IPS-11a (cell line): ENCODE results near the gene ZNF367.
A peak's percentile ranks its signal among the peaks of the same experiment; 100 is the strongest.

Experiments
- H3K4me3 ChIP-seq: one replicate; pipeline ENCODE4 v1.5.1; 2013; ENCODE audit warnings: low read depth, low read length, control low read depth

Gene ZNF367

GRCh38 chr9:96418083-96418919 lies at the start of gene ZNF367:
Gene ZNF367, minus strand, starts transcription at chr9:96418370. Its CDS starts 338 bp downstream, at chr9:96418032.
- peak within 1 kb of the TSS; percentile 94 for H3K4me3 ChIP-seq

GRCh38 chr9:96467784-96468183 lies 49.6 kb upstream of the ZNF367 start:
- no peak overlapping the region for H3K4me3 ChIP-seq

GRCh38 chr9:96464426-96464825 lies 46.3 kb upstream of the ZNF367 start:
- no peak overlapping the region for H3K4me3 ChIP-seq

GRCh38 chr9:96462541-96462940 lies 44.4 kb upstream of the ZNF367 start:
- no peak overlapping the region for H3K4me3 ChIP-seq

GRCh38 chr9:96461336-96461735 lies 43.2 kb upstream of the ZNF367 start:
- H3K4me3 ChIP-seq, result no peak overlapping the region

- no peak overlapping the region for H3K4me3 ChIP-seq
Observed at GRCh38 chr9:96460882-96461281, 42.7 kb upstream of the ZNF367 start.

GRCh38 chr9:96460470-96460869 lies 42.3 kb upstream of the ZNF367 start:
- no peak overlapping the region for H3K4me3 ChIP-seq

- no peak overlapping the region for H3K4me3 ChIP-seq
Observed at GRCh38 chr9:96459268-96460007, 41.3 kb upstream of the ZNF367 start.

GRCh38 chr9:96458226-96458625 lies 40.1 kb upstream of the ZNF367 start:
- no peak overlapping the region for H3K4me3 ChIP-seq

GRCh38 chr9:96457266-96457665 lies 39.1 kb upstream of the ZNF367 start:
- no peak overlapping the region for H3K4me3 ChIP-seq

GRCh38 chr9:96453625-96454024 lies 35.5 kb upstream of the ZNF367 start:
- no peak overlapping the region for H3K4me3 ChIP-seq

- H3K4me3 ChIP-seq, result peak overlapping the region; percentile 59
Observed at GRCh38 chr9:96450613-96451528, 32.7 kb upstream of the ZNF367 start.

- H3K4me3 ChIP-seq, result peak within 1 kb of the TSS; percentile 59
Observed at GRCh38 chr9:96449845-96450612, 31.9 kb upstream of the ZNF367 start, which contains the start of gene HABP4. Gene HABP4, plus strand, starts transcription at chr9:96450169. Its CDS starts 111 bp downstream, at chr9:96450280.

GRCh38 chr9:96449523-96449844 lies 31.3 kb upstream of the ZNF367 start:
- H3K4me3 ChIP-seq, result peak overlapping the region; percentile 33

GRCh38 chr9:96448546-96449170 lies 30.5 kb upstream of the ZNF367 start:
- H3K4me3 ChIP-seq, result no peak overlapping the region

GRCh38 chr9:96447406-96447805 lies 29.2 kb upstream of the ZNF367 start:
- H3K4me3 ChIP-seq, result no peak overlapping the region

- no peak overlapping the region for H3K4me3 ChIP-seq
Observed at GRCh38 chr9:96442491-96442890, 24.3 kb upstream of the ZNF367 start.

GRCh38 chr9:96441798-96442445 lies 23.8 kb upstream of the ZNF367 start:
- H3K4me3 ChIP-seq, result no peak overlapping the region

- no peak overlapping the region for H3K4me3 ChIP-seq
Observed at GRCh38 chr9:96440671-96441199, 22.6 kb upstream of the ZNF367 start.
